ENCODE data around the gene CKLF. TPM values are rescaled to one million over a fixed set of nuclear protein-coding genes. Genes with fewer than 3 reads are reported as not detected.

The CKLF gene
- total RNA-seq, 8 experiments from 2014 or later = 33.8 to 69.7 (median 54.0) TPM

DNA sequence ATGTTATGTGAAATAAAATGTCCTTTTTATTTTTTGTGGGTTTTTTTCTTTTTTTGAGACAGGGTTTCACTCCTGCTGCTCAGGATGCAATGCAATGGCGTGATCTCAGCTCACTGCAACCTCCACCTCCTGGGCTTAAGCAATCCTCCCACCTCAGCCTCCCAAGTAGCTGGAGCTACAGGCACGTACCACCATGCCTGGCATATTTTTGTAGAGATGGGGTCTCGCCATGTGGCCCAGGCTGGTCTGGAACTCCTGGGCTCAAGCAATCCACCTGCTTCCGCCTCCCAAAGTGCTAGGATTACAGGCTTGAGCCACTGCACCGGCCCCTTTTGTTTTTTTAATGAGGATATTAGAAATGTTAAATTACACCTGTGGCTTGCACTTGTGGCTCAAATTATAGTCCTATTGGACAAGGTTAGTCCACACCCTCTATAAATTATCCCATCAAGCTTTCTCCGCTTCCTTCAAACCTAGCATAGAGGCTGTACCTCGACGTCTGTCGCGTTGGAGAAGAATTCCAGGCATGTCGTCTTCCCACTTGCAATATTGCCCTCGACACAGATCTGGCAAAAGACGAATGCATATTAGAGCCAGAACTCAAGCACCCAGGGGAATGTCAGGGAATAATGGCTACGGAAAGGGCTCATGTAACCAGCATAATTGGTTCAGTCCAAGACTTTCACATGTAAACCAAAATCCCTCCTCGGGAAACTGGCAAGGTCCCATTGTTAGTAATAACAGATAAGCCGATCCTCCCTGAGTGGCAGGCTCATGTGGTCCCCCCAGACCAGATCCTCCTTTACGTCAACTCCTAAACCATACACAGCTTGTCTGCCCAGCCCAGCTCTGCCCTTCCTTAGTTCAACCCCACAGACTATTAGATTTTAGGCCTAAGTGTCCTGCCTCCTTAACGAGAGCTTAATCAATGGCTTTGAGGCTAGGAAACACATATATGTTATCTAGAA is 10.7 kb upstream of the CKLF start:
- WGBS, 10 experiments = 47 to 100% (median 78%) methylated on average over 1 to 15 of the region's 18 CpGs
- in situ Hi-C loops (cut with MboI; ENCODE audit: low pct_unique_long_range_greater_than_20kb in 2 of 9, low sequenced_read_pairs in 9 of 9, unreplicated experiment in 9 of 9) = no loop called here
- Histone ChIP-seq H3K4me1 (replicated peaks in 1 of 2) (no peaks in the 10 kb centered on the region), H3K27ac (no peak overlapping the region), H3K4me3 (no peak overlapping the region)
- ATAC-seq (replicated peaks in 6 of 8) = no peak

DNA sequence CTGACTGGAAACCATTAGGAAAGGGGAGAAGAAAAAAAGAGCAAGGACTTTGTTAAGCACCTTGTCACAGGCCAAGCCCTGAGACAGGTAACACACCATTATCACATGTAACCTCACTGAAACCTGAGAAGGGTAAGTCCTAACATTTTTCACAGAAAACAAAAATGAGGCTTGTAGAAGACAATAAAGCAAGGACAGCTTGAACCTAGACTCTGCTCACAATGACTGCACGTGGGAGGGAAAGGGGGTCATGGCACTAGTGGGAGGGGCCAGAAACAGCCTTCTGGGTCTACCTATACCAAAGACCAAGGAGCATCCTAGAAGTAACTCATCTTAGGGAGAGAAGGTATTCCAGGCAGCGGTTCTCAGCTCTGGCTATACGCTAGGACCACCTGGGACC is 10.0 kb upstream of the CKLF start:
- WGBS, 10 experiments = 20 to 71% (median 50%) methylated on average over 1 to 3 of the region's 3 CpGs; no CpG with 5 or more reads in 7 of the 10 experiments
- no peak overlapping the region for H3K27ac ChIP-seq
- H3K4me3 ChIP-seq = no peak overlapping the region
- H3K4me1 ChIP-seq (replicated peaks in 1 of 2) = no peaks in the 10 kb centered on the region
- in situ Hi-C loops (cut with MboI; ENCODE audit: low pct_unique_long_range_greater_than_20kb in 2 of 9, low sequenced_read_pairs in 9 of 9, unreplicated experiment in 9 of 9) = no loop called here
- no peak for ATAC-seq (replicated peaks in 6 of 8)

DNA sequence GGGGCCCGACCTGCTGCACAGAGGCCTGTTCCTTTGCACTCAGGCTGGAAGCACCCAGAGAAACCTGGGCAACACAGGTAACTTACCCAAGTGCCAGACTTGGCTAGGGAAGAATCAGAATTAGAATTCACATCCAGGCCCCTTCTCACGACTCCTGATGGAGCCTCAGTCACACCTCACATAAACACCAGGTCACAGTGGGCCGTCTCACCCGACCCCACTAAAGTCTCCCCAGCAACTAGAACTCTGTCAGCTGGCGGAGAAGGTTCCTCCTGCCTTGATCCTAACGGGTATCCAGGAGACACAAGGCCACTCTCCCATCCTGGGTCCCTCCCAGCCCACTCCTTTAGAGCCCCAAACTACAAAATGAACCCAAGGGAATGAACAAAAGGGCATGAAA is 8.8 kb upstream of the CKLF start:
- no peak overlapping the region for H3K4me3 ChIP-seq
- WGBS, 10 experiments = 60 to 100% (median 79%) methylated on average over 1 to 3 of the region's 6 CpGs; no CpG with 5 or more reads in 5 of the 10 experiments
- in situ Hi-C loops (cut with MboI; ENCODE audit: low pct_unique_long_range_greater_than_20kb in 2 of 9, low sequenced_read_pairs in 9 of 9, unreplicated experiment in 9 of 9) = no loop called here

DNA sequence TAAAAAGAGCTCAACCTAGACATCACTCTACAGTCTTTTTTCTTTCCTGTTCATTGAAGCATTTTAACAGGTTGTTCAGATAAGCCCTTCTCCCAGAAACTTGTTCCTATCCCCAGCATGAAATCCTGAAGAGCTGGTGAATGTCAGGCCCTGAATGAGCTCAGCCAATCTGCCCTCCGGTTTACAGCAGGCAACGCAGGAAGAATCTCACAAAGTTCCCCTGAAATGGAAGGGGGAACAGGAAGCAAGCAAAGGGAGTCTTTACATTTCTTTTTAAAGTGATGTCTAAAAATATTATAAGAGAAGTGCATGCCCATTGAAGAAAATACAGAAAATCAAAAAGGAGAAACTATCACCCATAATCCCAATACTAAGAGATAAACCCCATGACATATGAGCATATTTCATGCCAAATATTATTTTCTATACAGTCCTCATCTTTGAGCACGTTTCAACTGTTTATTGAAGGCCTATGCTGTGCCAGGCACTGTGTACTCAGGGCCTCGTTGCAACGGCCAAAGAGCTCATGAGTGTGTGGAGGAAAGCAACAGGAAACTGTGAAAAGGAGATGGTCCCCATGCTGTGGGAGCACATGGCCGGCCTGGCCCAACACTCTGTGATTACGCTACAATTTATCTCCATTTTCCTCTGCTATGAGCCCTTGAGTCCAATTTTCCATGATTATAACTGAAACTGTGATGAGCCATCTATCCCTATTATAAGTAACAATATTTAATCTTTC is 8.2 kb upstream of the CKLF start:
- no peak for ATAC-seq (replicated peaks in 6 of 8)
- Histone ChIP-seq H3K4me3 (no peak overlapping the region), H3K27ac (no peak overlapping the region), H3K4me1 (replicated peaks in 1 of 2) (peaks cover 2 to 5% of the 10 kb centered on the region in 2 donors)
- 40 to 91% (median 86%) methylated on average over 1 to 5 of the region's 7 CpGs for WGBS, 10 experiments
- in situ Hi-C loops (cut with MboI; ENCODE audit: low pct_unique_long_range_greater_than_20kb in 2 of 9, low sequenced_read_pairs in 9 of 9, unreplicated experiment in 9 of 9) = no loop called here

More for the DNA sequence above, 8.8 kb upstream of the CKLF start:
- no peak for ATAC-seq (replicated peaks in 6 of 8)
- Histone ChIP-seq H3K27ac (no peak overlapping the region), H3K4me1 (replicated peaks in 1 of 2) (no peaks in the 10 kb centered on the region)

DNA sequence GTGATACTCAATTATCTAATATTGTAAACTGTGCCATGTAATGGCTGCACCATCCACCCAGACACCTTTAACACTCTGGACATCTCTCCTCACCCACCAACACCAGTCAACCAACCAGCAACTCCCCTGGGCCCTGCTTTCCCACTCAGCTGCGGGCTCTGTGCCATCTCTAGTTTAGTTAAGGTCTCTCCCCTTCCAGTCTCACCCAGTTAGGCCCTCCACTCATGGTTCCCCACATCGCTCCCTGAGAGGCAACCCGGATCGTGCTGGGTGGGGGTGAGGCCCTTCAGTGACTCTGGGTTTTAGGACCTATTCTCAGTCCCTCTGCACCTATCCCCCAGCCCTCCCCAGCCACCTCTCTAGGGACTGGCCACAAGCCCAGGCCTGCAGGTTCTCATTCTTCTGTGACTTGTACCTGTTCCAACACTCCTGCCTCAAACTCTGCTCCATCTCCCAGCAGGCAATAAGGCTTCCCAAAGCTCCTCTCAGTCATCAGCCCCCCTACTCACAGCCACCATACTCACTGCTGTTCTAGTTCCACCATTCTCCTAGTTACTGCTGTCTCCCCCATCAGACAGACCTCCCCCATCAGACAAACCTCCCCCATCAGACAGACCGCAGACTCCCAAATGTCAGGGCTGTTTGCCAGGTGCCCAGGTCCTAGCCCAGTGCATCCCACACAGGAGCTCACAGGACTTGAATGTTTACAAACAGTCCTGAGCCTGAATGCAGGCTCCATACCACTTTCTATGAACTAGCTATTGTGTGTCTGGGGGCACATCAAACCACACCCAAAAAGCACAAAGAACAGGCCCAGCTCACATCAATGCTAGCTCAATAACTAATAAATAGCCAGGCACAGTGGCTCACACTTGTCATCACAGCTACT is 5.0 kb upstream of the CKLF start:
- Histone ChIP-seq H3K4me1 (replicated peaks in 1 of 2) (peaks cover 16 to 18% of the 10 kb centered on the region in 2 donors), H3K27ac (no peak overlapping the region), H3K4me3 (no peak overlapping the region)
- in situ Hi-C loops (cut with MboI; ENCODE audit: low pct_unique_long_range_greater_than_20kb in 2 of 9, low sequenced_read_pairs in 9 of 9, unreplicated experiment in 9 of 9) = no loop called here
- no peak for ATAC-seq (replicated peaks in 6 of 8)
- 80 to 100% (median 100%) methylated on average over 1 to 4 of the region's 5 CpGs; no CpG with 5 or more reads in 5 of the 10 experiments for WGBS, 10 experiments

DNA sequence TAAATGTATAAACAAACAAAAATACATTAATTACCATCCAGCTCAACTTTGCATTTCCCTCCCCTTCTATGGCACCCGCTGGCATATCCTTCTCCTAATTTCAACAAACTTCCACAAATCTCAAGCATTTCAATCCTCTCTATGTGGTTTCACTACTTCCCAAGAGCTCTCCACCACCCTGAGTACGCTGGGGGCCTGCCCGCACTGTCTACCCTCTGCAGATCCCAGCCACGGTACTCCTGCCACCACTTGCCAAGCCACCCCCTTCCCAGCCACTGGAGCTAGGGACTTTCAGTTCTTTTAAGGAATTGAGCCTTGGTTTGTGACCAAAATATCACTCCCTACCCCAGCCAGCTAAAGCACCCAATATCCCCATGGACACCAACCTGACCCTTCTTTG is 4.3 kb upstream of the CKLF start:
- Histone ChIP-seq H3K4me1 (replicated peaks in 1 of 2) (peaks cover 17 to 20% of the 10 kb centered on the region in 2 donors), H3K4me3 (no peak overlapping the region), H3K27ac (no peak overlapping the region)
- WGBS, 10 experiments = 71 to 100% (median 100%) methylated on average over 1 to 3 of the region's 4 CpGs; no CpG with 5 or more reads in 5 of the 10 experiments
- ATAC-seq (replicated peaks in 6 of 8) = no peak
- in situ Hi-C loops (cut with MboI; ENCODE audit: low pct_unique_long_range_greater_than_20kb in 2 of 9, low sequenced_read_pairs in 9 of 9, unreplicated experiment in 9 of 9) = no loop called here

DNA sequence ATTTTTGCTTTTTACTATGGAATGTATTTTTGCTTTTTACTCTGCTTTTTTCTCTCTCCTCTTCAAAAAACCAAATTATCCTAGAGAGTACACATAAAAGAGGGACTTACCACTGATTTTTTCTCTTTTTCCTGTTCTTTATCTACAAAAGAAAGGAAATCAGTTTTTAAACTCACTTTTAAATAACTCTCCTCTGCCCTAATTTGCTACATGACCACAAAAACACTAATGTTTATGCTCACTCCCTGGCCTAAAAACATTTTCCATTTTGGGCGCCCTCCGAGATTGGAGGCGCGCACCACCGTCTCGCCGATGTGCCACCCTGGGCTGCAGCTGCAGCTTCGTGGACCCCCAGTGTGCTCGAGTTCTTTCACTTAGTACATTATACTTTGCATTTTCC is 3.5 kb upstream of the CKLF start:
- ATAC-seq (replicated peaks in 6 of 8) = no peak
- Histone ChIP-seq H3K27ac (no peak overlapping the region), H3K4me1 (replicated peaks in 1 of 2) (peaks cover 22 to 24% of the 10 kb centered on the region in 2 donors), H3K4me3 (peak overlapping the region; percentile 58 to 76 (median 67))
- in situ Hi-C loops (cut with MboI; ENCODE audit: low pct_unique_long_range_greater_than_20kb in 2 of 9, low sequenced_read_pairs in 9 of 9, unreplicated experiment in 9 of 9) = no loop called here
- 69 to 100% (median 89%) methylated on average over 1 to 9 of the region's 9 CpGs; no CpG with 5 or more reads in 2 of the 10 experiments for WGBS, 10 experiments

DNA sequence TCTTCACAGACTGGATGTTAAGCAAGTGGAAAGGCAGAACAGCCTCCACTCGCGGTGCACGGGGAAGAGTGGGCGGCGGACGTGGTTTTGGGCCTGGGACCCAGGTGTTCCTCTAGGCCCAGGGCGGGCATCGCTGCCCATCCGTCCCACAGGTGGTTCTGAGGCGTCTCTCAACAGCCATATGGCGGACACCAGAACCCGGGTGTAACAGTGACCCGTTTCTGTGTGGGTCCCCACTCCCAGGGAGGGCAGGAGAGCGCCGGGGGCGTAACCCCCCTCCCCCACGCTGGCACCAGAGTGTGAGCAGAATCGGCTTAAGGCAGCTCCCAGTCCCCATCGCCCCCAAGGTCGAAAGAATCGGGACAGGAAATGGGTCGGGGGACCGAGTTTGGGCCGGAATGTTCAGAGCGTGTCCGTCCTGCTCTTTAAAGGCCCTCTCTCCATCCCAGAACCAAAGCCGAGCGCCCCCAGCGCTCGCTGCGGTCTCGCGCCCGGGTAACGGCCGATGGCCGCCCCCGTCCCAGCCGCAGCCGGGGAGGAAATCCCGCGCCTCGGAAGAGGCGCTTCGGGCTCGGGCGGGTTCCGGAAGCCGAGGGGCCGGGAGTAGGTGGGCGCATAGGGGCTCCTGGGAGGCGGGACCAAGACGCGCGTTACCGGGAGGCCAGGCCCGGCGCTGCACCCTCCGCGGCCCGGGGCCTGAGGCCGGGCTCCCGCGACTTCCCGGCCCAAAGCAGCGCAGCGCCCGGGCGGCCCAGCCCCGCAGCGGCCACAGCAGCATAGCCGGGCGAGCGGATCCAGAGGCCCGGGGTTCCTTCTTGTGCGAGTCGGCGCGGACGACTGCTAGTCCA is 2.9 kb upstream of the CKLF start, which contains the start of gene TK2:
TK2 (minus strand) TSS at position 839 of the 848 bp plus-strand sequence; CDS start at position 778, 61 bp downstream.
- peak within 1 kb of the TSS; percentile 83 to 90 for H3K27ac ChIP-seq
- peak within 1 kb of the TSS; percentile 58 to 76 (median 67) for H3K4me3 ChIP-seq
- ATAC-seq (replicated peaks in 6 of 8) = peak; percentile 56 to 78 (median 66)
- peaks cover 22 to 24% of the 10 kb centered on the region in 2 donors for H3K4me1 ChIP-seq (replicated peaks in 1 of 2)
- in situ Hi-C loops (cut with MboI; ENCODE audit: low pct_unique_long_range_greater_than_20kb in 2 of 9, low sequenced_read_pairs in 9 of 9, unreplicated experiment in 9 of 9) = loop anchor here in 1 of 9 experiments (25.0 kb wide), 1 partner anchor 137 kb away; no protein-coding TSS in a partner anchor
- WGBS, 10 experiments = 0 to 16% methylated on average over 1 to 11 of the region's 80 CpGs; no CpG with 5 or more reads in 8 of the 10 experiments

DNA sequence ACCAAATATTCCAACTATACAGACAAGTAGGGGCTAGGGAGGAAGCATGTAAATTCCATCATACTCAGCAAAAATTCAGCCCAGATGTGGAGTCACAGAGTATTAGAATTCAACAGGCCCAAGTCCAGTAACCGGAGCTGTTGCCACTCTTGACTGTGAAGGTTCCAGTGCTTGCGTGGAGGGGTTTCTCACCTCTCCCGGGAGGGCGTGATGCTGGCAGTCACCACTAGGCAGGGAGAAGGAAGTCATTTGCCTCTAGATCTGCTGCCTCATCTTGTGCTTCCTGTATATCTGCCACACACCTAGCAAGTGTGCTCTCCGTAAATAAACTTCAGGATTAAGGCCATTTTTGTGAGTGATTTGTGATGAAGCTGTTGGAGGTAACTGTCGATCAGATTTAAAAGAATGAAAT is 1.0 kb upstream of the CKLF start:
- no peak overlapping the region for H3K27ac ChIP-seq
- in situ Hi-C loops (cut with MboI; ENCODE audit: low pct_unique_long_range_greater_than_20kb in 2 of 9, low sequenced_read_pairs in 9 of 9, unreplicated experiment in 9 of 9) = loop anchor here in 1 of 9 experiments (25.0 kb wide), 1 partner anchor 139 kb away; no protein-coding TSS in a partner anchor
- peak in 1 of 8 experiments; percentile 1 for ATAC-seq (replicated peaks in 6 of 8)
- WGBS, 10 experiments = 36 to 100% (median 89%) methylated on average over 1 to 6 of the region's 6 CpGs; no CpG with 5 or more reads in 2 of the 10 experiments
- H3K4me1 ChIP-seq (replicated peaks in 1 of 2) = peaks cover 22 to 24% of the 10 kb centered on the region in 2 donors
- H3K4me3 ChIP-seq = peak overlapping the region in 1 of 5 donors; percentile 51

DNA sequence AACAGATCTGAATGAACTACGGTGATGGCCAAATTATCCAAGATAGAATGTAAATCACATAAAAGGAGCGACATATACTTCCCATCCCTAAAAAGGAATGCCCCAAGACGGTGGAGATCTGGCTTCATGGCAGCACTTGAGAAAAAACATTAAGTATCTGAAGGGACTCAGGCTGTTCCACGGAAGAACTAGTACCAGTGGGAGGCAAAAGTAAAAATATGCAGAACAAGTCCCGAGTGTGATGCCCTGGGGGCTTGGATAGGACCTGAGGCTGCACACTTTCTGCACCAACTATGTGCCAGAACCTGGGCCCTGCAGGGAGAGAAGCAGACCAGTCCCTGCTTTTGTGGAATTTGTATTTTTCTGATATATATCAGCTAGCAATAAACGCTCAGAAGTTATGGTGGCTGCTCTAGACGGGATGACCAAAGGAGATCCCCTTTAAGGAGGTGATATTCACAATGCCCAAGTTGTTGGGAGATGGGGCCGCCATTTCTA is 539 bp upstream of the CKLF start:
- ATAC-seq (replicated peaks in 6 of 8) = peak in 4 of 8 experiments; percentile 0 to 5 (median 1)
- Histone ChIP-seq H3K4me1 (replicated peaks in 1 of 2) (peaks cover 22 to 24% of the 10 kb centered on the region in 2 donors), H3K27ac (peak overlapping the region; percentile 79 to 84), H3K4me3 (peak overlapping the region; percentile 43 to 52 (median 49))
- in situ Hi-C loops (cut with MboI; ENCODE audit: low pct_unique_long_range_greater_than_20kb in 2 of 9, low sequenced_read_pairs in 9 of 9, unreplicated experiment in 9 of 9) = loop anchor here in 1 of 9 experiments (25.0 kb wide), 1 partner anchor 140 kb away; no protein-coding TSS in a partner anchor
- 0 to 100% (median 74%) methylated on average over 1 to 5 of the region's 8 CpGs; no CpG with 5 or more reads in 2 of the 10 experiments for WGBS, 10 experiments

DNA sequence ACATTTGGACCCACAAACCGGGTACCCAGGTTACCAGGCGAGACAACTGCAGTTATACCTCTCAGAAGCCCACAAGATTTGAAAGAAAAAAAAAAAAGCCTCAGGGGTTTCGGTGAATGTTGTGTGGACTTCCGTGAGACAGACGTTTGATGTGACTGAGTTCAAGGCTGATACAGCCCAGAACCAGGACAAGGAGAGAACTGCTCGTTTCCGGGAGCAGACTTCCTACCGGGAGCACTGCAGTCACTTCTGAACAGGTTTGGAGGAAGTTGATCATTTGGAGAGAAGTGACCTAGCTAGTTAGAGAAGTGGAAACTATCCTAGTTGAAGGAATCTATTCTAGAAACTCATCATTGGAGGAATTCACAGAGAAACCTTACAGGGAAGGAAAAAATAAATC is 847 bp downstream of the CKLF start:
- Histone ChIP-seq H3K4me3 (peak overlapping the region; percentile 43 to 52 (median 49)), H3K27ac (no peak overlapping the region), H3K4me1 (replicated peaks in 1 of 2) (peaks cover 22 to 24% of the 10 kb centered on the region in 2 donors)
- ATAC-seq (replicated peaks in 6 of 8) = no peak
- 0 to 96% (median 55%) methylated on average over 1 to 6 of the region's 8 CpGs; no CpG with 5 or more reads in 2 of the 10 experiments for WGBS, 10 experiments
- in situ Hi-C loops (cut with MboI; ENCODE audit: low pct_unique_long_range_greater_than_20kb in 2 of 9, low sequenced_read_pairs in 9 of 9, unreplicated experiment in 9 of 9) = loop anchor here in 1 of 9 experiments (25.0 kb wide), 1 partner anchor 141 kb away; no protein-coding TSS in a partner anchor

Data from motor neuron (in vitro differentiated cells).